Cardiac muscle cell (in vitro differentiated cells and primary cell): Measurements from ENCODE around the gene DOK6. TPM values are rescaled to one million over a fixed set of nuclear protein-coding genes. Genes with fewer than 3 reads are reported as not detected.

Source experiments
- DNase-seq, 2 donors: peaks; one replicate each; pipeline versions ENCODE4 v3.0.0 to v3.0.0-alpha.2; 2010 to 2017; ENCODE audit warnings: low read depth in 1 of 2, low spot score in 1 of 2
- H3K27ac ChIP-seq: fragments of 200-600 bp; sonication (generic); 2 replicates; pipeline ENCODE4 v1.5.1; 2016
- H3K27me3 ChIP-seq: fragments of 200-600 bp; sonication (generic); 2 replicates; pipeline ENCODE4 v1.6.0; 2016; ENCODE audit warnings: control low read depth
- H3K36me3 ChIP-seq: fragments of 200-600 bp; sonication (generic); 2 replicates; pipeline ENCODE4 v1.5.1; 2016; ENCODE audit warnings: control low read depth
- H3K4me1 ChIP-seq: fragments of 200-600 bp; sonication (generic); 2 replicates; pipeline ENCODE4 v1.8.1; 2017; ENCODE audit warnings: low read depth, mild to moderate bottlenecking, mixed run types
- H3K4me3 ChIP-seq: fragments of 200-600 bp; sonication (generic); 2 replicates; pipeline ENCODE4 v1.5.1; 2016; ENCODE audit warnings: mild to moderate bottlenecking
- H3K9me3 ChIP-seq: fragments of 200-600 bp; sonication (generic); 2 replicates; pipeline ENCODE4 v1.5.1; 2017; ENCODE audit warnings: low read depth, mild to moderate bottlenecking, control low read depth
- polyA plus RNA-seq: library from polyadenylated mRNA; unstranded; fragments of >200 nt; fragmentation: Nextera tagmentation; extraction: Ambion mirVana; gene quantifications from 2 replicates; pipeline ENCODE4 v1.2.1, GENCODE V29; 2016
- total RNA-seq: library from RNA; depleted of rRNA; stranded (reverse); fragments of >200 nt; gene quantifications from 2 replicates; pipeline ENCODE4 v1.2.3, GENCODE V29; 2016
- TF ChIP-seq, protein P1 (sequence below): IDR thresholded peaks from 2 replicates; pipeline ENCODE4 v1.5.1; 2012; ENCODE audit warnings: low read depth, mild to moderate bottlenecking, low read length

Gene DOK6
- total and polyA plus RNA-seq, 2 experiments from 2014 or later, result 13.2 to 13.9 TPM

DNA sequence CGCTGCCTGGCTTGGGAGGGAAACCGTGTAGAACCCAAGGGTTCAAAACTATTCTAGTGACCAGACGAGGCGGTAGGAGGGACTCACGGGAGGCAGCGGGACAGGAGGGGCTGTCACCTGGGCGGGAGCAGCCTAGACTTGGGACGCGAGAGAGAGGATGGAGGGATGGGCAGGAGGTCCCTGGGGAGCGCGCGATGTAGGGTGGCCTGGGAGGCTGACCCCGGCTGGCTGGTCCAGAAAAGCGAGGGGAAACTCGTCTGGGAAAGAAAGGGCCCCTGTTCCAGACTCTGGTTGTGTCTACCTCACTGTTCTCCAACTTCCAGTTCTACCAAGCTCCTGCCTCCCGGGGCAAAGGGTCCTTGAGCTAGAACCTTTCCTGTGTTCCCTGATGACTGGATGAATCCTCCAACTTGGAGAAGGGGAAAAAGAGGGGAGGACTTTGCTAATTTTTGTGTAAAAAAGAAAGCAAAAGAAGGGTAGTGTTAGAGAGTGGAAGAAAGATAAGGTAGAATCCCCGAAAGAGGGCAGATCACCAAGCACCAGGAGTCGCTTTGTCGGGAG is 1.4 kb downstream of the DOK6 start:
- Histone ChIP-seq H3K4me1 (peaks cover 11% of the 10 kb centered on the region), H3K9me3 (no peaks in the 10 kb centered on the region), H3K27ac (no peak overlapping the region), H3K36me3 (no peaks in the 10 kb centered on the region), H3K4me3 (peak overlapping the region; percentile 83), H3K27me3 (peaks cover 9% of the 10 kb centered on the region)
- peak in 1 of 2 donors; percentile 3 for DNase-seq
- TF ChIP-seq, protein P1, sequence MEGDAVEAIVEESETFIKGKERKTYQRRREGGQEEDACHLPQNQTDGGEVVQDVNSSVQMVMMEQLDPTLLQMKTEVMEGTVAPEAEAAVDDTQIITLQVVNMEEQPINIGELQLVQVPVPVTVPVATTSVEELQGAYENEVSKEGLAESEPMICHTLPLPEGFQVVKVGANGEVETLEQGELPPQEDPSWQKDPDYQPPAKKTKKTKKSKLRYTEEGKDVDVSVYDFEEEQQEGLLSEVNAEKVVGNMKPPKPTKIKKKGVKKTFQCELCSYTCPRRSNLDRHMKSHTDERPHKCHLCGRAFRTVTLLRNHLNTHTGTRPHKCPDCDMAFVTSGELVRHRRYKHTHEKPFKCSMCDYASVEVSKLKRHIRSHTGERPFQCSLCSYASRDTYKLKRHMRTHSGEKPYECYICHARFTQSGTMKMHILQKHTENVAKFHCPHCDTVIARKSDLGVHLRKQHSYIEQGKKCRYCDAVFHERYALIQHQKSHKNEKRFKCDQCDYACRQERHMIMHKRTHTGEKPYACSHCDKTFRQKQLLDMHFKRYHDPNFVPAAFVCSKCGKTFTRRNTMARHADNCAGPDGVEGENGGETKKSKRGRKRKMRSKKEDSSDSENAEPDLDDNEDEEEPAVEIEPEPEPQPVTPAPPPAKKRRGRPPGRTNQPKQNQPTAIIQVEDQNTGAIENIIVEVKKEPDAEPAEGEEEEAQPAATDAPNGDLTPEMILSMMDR, result no peak

DNA sequence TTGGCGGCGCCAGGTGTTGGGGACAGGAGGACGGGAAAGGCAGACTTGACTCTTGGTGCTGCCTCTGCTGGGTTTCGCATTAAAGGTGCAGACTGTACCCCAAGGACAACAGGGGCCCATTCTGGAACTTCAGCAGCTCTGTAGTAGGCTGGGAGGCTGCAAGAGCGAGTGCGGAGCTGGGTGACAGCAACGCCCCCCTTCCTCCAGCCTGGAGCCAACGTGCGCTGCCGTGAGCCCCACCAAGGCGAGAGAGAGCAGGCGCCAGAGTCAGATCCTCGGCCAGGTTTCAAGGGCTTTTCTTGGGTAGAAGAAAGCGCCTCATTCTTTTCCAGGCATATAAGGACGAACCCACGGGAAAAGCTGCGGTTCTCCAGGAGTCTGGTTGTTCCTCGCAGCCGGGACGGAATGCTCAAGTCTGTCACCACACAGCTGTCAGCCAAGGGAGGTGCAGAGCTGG is 1.9 kb downstream of the DOK6 start:
- Histone ChIP-seq H3K27ac (no peak overlapping the region), H3K9me3 (no peaks in the 10 kb centered on the region), H3K4me3 (peak overlapping the region; percentile 83), H3K4me1 (peaks cover 11% of the 10 kb centered on the region), H3K27me3 (peaks cover 9% of the 10 kb centered on the region), H3K36me3 (no peaks in the 10 kb centered on the region)
- peak; percentile 5 to 35 for DNase-seq
- TF ChIP-seq, protein P1, result no peak

DNA sequence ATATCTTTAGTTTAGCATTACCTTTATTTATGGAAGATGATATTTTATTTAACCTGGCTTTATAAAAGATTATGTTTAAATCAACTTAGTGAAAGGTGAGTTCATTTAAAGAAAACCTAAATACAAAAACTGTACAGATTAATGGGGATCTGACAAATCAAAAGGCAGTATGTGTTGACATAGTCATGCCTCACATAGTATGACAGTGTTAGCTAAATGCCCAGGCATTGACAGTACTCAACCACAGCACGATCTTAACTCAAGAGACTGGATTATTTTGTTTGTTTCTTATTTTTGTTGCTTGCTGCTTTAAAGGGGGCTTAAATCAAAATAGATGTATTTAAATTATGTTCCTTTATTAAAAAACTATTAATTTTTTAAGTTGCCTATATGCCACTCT is 7.8 kb downstream of the DOK6 start:
- DNase-seq, result no peak
- H3K4me1 ChIP-seq, result no peaks in the 10 kb centered on the region
- H3K27me3 ChIP-seq, result peaks cover 2% of the 10 kb centered on the region
- H3K9me3 ChIP-seq, result no peaks in the 10 kb centered on the region
- TF ChIP-seq, protein P1, result no peak
- no peaks in the 10 kb centered on the region for H3K36me3 ChIP-seq
- H3K4me3 ChIP-seq, result no peak overlapping the region
- no peak overlapping the region for H3K27ac ChIP-seq

DNA sequence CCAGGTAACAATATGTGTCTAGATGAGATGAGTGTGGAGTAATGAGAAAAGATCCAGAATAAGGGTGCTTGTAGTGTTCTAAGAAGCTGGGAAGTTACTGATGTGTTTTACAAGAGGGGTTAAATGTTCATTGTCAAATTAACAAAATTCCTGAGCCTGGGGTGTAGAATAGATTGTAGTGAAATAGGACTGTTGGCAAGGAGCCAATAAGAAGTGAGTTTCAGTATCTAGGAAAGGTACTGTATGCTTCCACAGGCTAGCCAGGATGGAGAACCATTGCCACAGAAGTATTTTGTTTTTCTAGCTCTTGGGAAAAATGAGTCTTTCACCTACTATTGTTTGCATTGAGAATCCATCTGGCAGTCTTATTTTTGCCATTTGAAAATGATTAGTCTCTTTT is 10.5 kb downstream of the DOK6 start:
- DNase-seq, result no peak
- TF ChIP-seq, protein P1, result no peak
- no peaks in the 10 kb centered on the region for H3K9me3 ChIP-seq
- H3K27ac ChIP-seq, result no peak overlapping the region
- no peaks in the 10 kb centered on the region for H3K27me3 ChIP-seq
- H3K4me3 ChIP-seq, result no peak overlapping the region
- no peaks in the 10 kb centered on the region for H3K4me1 ChIP-seq
- H3K36me3 ChIP-seq, result no peaks in the 10 kb centered on the region

DNA sequence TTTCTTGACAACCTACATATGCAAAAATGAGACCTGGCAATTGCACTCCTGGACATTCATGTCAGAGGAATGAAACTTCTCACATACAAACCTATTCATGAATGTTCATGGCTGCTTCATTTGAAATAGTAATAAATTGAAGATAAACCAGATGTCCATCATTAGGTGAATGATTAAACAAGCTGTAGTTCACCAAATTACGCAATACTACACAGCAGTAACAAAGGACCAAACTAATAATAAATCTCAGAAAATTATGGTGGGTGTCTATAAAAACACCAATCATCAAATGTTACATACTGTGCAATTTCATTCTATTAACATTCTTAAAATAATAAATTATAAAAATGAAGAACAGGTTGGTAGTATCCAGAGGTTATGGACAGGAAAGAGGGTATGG is 13.5 kb downstream of the DOK6 start:
- DNase-seq, result no peak
- TF ChIP-seq, protein P1, result no peak
- Histone ChIP-seq H3K27ac (no peak overlapping the region), H3K4me1 (no peaks in the 10 kb centered on the region), H3K36me3 (no peaks in the 10 kb centered on the region), H3K27me3 (no peaks in the 10 kb centered on the region), H3K4me3 (no peak overlapping the region), H3K9me3 (no peaks in the 10 kb centered on the region)
